ENCODE measurements around the gene NOXA1.

GRCh38 chr9:137407590-137408300, 15.4 kb upstream of the NOXA1 start:
- TF ChIP-seq CTCF (IDR thresholded peaks at IDR 0.05), result no peak
- TF ChIP-seq POLR2A (IDR thresholded peaks at IDR 0.05), result no peak

Measured in right lobe of liver (tissue), 4 donors.